IMR-90 (cell line): ENCODE results near the gene DOCK4.

Experiments used
- BHLHE40 ChIP-seq: fragments of 150-350 bp; IDR thresholded peaks from 2 replicates; pipeline ENCODE4 v1.6.1; 2016; ENCODE audit warnings: mild to moderate bottlenecking, low read depth, low read length
- CEBPB ChIP-seq: IDR thresholded peaks from 2 replicates; pipeline ENCODE4 v1.6.1; 2012; ENCODE audit warnings: low read depth, low read length, improper control_type of control experiment
- FOS ChIP-seq: fragments of 150-350 bp; IDR thresholded peaks from 2 replicates; pipeline ENCODE4 v1.6.1; 2016; ENCODE audit warnings: low read depth, low read length
- MAZ ChIP-seq: IDR thresholded peaks from 2 replicates; pipeline ENCODE4 v1.6.1; 2012; ENCODE audit warnings: low read depth, mild to moderate bottlenecking, low read length, improper control_type of control experiment, moderate library complexity, borderline replicate concordance
- MXI1 ChIP-seq: IDR thresholded peaks from 2 replicates; pipeline ENCODE4 v1.6.1; 2012; ENCODE audit warnings: low read depth, mild to moderate bottlenecking, low read length, moderate library complexity, borderline replicate concordance
- POLR2A ChIP-seq: IDR thresholded peaks from 2 replicates; pipeline ENCODE4 v1.6.1; 2012; ENCODE audit warnings: mild to moderate bottlenecking, low read depth, low read length
- RAD21 ChIP-seq: IDR thresholded peaks from 2 replicates; pipeline ENCODE4 v1.6.1; 2012; ENCODE audit warnings: low read length, improper control_type of control experiment
- RCOR1 ChIP-seq: IDR thresholded peaks from 2 replicates; pipeline ENCODE4 v1.6.1; 2012; ENCODE audit warnings: mild to moderate bottlenecking, low read length, improper control_type of control experiment; ENCODE audit not compliant: insufficient replicate concordance
- RFX5 ChIP-seq: IDR thresholded peaks from 2 replicates; pipeline ENCODE4 v1.8.0; 2012; ENCODE audit warnings: low read depth, mild to moderate bottlenecking, low read length, moderate library complexity
- SMC3 ChIP-seq: fragments of 150-350 bp; IDR thresholded peaks from 2 replicates; pipeline ENCODE4 v1.6.1; 2016; ENCODE audit warnings: low read depth, mild to moderate bottlenecking, antibody characterized with exemption, low read length, moderate library complexity
- TF ChIP-seq, protein P1 (sequence below): conservative IDR thresholded peaks from 2 replicates; pipeline ENCODE4 v1.5.1; 2012; ENCODE audit warnings: mild to moderate bottlenecking, low read depth, low read length, improper control_type of control experiment

DNA sequence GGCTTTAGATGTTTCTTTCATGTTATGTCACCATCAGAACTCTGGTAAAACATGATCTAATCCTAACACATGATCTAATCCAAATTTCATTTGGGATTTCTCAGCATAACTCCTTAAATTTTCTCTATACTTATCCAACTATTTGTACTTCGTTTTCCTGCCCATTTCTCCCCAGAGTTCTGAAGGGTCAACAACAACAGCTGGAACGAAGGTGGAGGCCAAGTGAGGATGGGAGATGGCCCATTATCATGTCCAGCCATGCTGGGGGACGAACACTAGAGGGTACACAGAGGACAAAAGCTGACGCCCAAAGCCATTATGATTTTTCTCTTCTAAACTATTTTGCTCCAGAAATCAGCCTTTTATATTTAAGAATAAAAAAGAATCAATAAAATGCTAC is 185.4 kb downstream of the DOCK4 start:
- TF ChIP-seq BHLHE40 (no peak), POLR2A (no peak), RAD21 (no peak), MAZ (no peak), MXI1 (no peak), SMC3 (no peak), FOS (no peak), RCOR1 (no peak), CEBPB (no peak), RFX5 (no peak)
- TF ChIP-seq, protein P1, sequence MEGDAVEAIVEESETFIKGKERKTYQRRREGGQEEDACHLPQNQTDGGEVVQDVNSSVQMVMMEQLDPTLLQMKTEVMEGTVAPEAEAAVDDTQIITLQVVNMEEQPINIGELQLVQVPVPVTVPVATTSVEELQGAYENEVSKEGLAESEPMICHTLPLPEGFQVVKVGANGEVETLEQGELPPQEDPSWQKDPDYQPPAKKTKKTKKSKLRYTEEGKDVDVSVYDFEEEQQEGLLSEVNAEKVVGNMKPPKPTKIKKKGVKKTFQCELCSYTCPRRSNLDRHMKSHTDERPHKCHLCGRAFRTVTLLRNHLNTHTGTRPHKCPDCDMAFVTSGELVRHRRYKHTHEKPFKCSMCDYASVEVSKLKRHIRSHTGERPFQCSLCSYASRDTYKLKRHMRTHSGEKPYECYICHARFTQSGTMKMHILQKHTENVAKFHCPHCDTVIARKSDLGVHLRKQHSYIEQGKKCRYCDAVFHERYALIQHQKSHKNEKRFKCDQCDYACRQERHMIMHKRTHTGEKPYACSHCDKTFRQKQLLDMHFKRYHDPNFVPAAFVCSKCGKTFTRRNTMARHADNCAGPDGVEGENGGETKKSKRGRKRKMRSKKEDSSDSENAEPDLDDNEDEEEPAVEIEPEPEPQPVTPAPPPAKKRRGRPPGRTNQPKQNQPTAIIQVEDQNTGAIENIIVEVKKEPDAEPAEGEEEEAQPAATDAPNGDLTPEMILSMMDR, result no peak
